ENCODE data around the gene RNU1-4.
"Not testable (repeated sequence)": the region's sequence is repeated elsewhere in the genome, so short reads cannot be mapped to it uniquely, and the experiment has no call there.

DNA sequence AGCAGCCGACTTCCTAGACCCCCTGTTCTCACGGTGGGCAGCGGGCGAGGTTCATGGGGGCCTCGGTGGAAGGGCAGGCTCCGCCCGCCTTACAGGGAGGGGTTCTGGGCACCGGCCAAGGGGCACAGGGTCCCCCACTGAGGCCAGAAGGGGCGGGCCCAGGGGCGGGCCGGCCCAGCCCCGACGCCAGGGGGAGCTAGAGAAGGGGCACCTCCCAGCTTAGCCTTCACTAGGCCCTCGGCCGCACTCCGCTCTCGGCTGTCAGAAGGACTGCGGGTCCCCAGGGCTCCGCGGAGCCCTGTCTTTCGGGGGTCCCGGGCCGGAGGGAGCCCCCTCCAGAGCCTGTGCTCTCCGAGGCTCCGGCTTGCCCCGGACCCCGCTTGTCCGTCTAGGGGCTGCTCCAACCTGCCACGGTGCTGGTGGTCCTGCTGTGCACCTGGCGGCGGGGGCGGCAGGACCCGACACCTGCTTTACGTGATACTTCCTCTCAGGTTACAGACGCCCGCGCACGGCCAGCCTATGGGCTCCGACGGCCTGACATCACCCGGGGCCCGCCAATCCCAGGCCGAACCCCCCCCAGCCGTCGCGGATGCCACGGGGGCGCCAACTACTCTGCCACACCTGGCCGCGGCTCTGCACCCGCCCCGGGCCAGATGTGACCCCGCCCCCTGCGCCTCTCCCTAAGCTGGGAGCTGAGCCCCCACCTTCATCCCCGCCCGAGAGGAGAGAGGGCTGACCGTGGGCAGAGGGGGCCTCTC, 40.0 kb upstream of the RNU1-4 start:
- TF ChIP-seq, protein P1, sequence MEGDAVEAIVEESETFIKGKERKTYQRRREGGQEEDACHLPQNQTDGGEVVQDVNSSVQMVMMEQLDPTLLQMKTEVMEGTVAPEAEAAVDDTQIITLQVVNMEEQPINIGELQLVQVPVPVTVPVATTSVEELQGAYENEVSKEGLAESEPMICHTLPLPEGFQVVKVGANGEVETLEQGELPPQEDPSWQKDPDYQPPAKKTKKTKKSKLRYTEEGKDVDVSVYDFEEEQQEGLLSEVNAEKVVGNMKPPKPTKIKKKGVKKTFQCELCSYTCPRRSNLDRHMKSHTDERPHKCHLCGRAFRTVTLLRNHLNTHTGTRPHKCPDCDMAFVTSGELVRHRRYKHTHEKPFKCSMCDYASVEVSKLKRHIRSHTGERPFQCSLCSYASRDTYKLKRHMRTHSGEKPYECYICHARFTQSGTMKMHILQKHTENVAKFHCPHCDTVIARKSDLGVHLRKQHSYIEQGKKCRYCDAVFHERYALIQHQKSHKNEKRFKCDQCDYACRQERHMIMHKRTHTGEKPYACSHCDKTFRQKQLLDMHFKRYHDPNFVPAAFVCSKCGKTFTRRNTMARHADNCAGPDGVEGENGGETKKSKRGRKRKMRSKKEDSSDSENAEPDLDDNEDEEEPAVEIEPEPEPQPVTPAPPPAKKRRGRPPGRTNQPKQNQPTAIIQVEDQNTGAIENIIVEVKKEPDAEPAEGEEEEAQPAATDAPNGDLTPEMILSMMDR (IDR thresholded peaks at IDR 0.05 in 2 of 3, conservative IDR thresholded peaks at IDR 0.05 in 1 of 3; ENCODE audit: control insufficient read depth in 2 of 3, extremely low read depth in 1 of 3, insufficient read depth in 1 of 3, low read depth in 3 of 3, low read length in 3 of 3) = not testable (repeated sequence)
- TF ChIP-seq, protein P2, sequence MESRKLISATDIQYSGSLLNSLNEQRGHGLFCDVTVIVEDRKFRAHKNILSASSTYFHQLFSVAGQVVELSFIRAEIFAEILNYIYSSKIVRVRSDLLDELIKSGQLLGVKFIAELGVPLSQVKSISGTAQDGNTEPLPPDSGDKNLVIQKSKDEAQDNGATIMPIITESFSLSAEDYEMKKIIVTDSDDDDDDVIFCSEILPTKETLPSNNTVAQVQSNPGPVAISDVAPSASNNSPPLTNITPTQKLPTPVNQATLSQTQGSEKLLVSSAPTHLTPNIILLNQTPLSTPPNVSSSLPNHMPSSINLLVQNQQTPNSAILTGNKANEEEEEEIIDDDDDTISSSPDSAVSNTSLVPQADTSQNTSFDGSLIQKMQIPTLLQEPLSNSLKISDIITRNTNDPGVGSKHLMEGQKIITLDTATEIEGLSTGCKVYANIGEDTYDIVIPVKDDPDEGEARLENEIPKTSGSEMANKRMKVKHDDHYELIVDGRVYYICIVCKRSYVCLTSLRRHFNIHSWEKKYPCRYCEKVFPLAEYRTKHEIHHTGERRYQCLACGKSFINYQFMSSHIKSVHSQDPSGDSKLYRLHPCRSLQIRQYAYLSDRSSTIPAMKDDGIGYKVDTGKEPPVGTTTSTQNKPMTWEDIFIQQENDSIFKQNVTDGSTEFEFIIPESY (IDR thresholded peaks at IDR 0.05) = not testable (repeated sequence)
- TF ChIP-seq NFIC (IDR thresholded peaks at IDR 0.05; ENCODE audit: low read depth, low read length); SUZ12 (IDR thresholded peaks at IDR 0.05; ENCODE audit: unreplicated experiment); FOXM1 (IDR thresholded peaks at IDR 0.05; ENCODE audit: low read depth, low read length); JUNB (IDR thresholded peaks at IDR 0.05); CEBPB (IDR thresholded peaks at IDR 0.05; ENCODE audit: borderline replicate concordance in 1 of 2, low read depth in 2 of 2, low read length in 2 of 2): not testable (repeated sequence)
- TF ChIP-seq, protein P3, sequence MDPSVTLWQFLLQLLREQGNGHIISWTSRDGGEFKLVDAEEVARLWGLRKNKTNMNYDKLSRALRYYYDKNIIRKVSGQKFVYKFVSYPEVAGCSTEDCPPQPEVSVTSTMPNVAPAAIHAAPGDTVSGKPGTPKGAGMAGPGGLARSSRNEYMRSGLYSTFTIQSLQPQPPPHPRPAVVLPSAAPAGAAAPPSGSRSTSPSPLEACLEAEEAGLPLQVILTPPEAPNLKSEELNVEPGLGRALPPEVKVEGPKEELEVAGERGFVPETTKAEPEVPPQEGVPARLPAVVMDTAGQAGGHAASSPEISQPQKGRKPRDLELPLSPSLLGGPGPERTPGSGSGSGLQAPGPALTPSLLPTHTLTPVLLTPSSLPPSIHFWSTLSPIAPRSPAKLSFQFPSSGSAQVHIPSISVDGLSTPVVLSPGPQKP (IDR thresholded peaks at IDR 0.05; ENCODE audit: low read depth, low read length) = not testable (repeated sequence)
